Stimulated activated CD4-positive, alpha-beta T cell treated with anti-CD3 and anti-CD28 coated beads, Interleukin-4, amount 100 ng/mL, for 4 hours (primary cell): ENCODE data around the gene AUTS2.

Experiments
- DNase-seq, 2 experiments: peaks; one replicate each; pipeline ENCODE4 v3.0.0-alpha.2; 2020

The AUTS2 gene

DNA sequence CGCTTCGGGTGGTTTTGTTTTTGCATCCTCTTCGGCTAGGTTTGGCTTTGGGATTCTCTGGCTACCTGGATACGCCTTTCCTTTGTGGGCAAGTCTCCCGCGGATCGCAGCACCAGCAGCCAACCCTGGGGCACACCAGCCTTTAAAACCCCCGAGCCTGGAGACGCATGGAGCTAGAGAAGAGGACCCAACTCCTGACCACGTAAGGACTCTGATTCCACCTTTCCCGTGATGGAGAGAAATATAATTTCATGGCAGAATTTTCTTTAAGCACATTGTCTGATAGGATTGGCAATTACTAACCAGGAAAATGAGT, 998.3 kb downstream of the AUTS2 start:
- no peak for DNase-seq

DNA sequence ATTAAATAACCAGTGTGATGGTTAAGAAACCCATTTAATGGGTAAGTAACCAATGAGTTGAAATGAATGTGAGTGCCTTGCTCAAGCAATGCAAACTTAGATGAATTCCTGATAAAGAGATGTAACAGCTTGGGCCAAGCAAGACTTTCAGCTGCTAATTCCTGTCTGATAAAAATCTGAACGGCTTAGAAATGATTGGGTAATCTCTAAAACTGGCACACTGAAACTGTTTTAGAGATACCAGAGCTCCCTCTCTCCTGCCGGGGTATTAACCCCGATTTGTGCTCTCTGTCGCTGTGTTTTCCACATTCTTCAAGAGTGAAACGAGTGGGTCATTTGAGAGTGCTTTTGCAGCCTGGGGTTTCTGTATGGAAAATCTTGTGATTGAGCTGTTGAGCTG, 998.8 kb downstream of the AUTS2 start:
- no peak for DNase-seq

GRCh38 chr7:70598976-70599375, 1000.7 kb downstream of the AUTS2 start:
- DNase-seq: no peak

- DNase-seq: no peak
Measured at GRCh38 chr7:70599446-70600190, 1001.3 kb downstream of the AUTS2 start.

DNA sequence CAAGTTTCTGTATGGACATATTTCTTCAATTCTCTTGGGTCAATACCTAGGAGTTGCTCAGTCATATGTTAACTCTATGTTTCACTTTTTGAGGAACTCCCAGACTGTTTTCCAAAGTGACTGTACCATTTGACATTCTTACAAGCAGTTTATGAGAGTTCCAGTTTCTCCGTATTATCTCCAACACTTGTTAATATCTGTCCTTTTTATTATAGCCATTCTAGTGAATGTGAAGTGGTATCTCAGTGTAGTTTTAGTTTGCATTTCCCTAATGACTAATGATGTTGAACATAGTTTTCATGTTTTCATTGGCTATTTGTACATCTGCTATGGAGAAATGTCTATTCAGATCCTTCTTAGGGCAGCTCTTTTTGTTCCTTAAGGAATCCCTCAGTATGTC, 1002.7 kb downstream of the AUTS2 start:
- DNase-seq: no peak

DNA sequence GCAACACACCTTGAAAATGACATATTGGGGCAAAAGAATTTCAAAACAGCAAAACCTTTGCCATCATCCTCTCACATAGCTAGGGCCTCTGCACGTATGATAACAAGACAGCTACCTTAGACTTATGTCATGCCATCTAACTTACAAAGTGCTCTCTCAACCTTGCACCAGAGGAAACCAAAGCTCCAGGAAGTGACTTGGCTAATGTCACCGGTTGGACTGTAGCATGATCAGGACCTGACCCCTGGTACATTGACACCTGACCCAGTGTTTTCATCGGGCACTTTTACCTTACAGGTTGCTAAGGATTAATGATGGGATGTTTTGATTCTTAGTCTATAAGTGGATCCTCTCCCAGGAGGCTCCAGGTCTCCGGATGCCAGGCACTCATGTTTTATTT, 1003.8 kb downstream of the AUTS2 start:
- no peak for DNase-seq

DNA sequence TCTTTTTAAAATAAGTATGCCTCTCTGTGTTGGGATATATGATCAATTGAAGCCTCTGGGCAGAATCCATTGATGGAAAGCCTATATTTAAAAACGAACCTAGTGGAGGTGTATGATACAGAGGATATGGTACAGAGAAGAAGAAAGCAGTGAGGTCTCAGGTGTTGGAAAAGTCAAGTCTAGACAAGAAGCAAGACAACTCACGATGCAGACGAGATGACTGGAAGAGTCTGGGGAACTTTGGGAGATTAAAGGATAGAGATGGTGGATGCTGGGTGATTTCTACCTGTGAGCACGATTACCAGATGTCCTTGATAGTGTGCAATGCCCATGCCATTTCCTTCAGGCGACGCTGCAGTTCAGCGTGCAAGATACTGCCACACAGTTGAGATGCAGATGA, 1009.0 kb downstream of the AUTS2 start:
- no peak for DNase-seq

DNA sequence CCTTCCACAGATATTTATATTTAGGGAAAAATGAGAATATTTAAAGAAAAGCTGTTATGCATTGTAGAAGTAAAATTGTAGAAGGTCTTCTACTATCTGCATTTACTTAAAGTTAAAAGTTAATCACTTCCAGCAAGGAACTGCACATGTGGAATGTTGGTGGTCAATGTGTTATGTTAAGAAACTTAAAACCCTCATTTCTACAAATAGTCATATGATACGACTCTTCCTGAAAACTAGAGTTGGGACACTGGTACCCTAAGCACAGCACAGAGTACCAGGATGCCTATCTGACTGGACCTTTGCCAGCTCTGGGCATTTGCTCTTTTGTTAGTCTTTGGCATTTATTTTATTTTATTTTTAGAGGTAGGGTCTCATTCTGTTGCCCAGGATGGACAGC, 1009.5 kb downstream of the AUTS2 start:
- DNase-seq: no peak

DNA sequence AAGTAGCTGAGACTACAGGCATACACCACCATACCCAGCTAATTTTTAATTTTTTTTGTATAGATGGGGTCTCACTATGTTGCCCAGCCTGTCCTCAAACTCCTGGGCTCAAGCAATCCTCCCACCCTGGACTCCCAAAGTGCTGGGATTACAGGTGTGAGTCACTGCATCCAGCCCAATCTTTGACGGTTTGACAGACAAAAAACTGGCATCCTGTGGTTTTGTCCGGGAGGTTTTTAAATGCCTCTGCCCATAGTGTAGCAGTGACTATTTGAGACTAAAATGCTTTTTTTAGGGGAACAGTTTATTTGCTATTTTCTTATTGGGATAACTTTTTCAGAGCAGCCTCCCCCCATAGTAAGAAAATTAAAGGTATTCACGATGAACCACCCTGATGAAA, 1010.0 kb downstream of the AUTS2 start:
- no peak for DNase-seq

- DNase-seq: no peak
Measured at GRCh38 chr7:70612811-70613210, 1014.5 kb downstream of the AUTS2 start.

DNA sequence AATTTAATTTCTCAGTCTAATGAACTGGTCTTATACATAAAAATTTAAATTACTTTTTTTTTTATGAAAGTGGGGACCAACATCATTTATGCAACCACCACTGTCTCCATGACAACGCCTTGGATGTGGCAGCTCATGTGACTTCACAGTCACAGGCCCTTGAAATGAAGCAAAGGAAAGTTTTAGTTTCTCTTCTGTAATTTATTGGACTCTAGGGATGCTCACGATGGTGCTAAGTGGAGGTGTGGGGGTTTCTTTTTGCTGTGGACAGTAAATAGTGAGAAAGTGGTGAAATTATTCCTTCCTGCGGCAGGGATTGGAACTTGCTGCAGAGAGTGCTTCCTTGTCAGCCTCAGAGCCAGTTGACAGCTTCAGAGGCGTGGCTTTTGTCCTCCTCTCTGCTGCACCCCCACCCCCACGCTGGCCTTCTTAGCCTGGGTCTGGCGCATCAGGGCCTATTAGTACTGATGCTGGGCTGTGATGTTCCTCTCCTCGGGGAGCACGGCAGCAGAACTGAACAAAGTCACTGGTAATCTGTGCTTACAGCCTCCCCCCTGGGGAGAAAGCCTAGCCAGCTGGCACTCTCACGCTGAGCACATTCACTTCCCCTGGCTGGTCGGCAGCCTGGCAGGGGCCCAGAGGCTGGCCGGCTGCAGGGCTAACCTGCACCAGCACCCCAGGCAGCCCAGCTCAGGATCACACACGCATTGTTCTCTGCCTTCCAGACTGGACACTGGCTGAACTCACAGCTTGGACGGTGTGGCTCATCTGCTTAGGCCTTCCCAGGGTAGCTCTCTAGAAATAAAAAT, 1016.2 kb downstream of the AUTS2 start:
- DNase-seq: no peak

- DNase-seq: no peak
Measured at GRCh38 chr7:70615066-70615606, 1016.9 kb downstream of the AUTS2 start.

- DNase-seq: no peak
Measured at GRCh38 chr7:70616211-70616610, 1017.9 kb downstream of the AUTS2 start.

DNA sequence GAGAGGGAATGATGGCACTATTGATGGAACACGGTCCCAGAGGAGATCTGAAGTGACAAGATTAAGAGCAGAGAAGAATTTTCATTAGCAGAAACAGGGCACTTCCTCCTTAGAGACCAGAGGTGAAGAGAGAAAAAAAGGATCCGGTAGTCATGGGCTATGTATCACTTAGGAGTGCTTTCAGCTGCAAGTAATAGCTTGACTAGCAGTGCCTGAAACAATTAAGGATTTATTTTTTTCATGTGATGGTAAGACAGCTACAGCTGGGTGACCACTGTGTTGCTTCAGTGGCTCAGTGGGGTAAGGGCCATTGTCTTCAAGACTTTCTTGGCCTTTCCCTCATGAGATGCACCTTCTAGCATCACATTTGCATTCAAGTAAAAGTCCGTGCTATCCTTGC, 1018.5 kb downstream of the AUTS2 start:
- no peak for DNase-seq

- no peak for DNase-seq
Measured at GRCh38 chr7:70618020-70618551, 1019.8 kb downstream of the AUTS2 start.

GRCh38 chr7:70619130-70619529, 1020.9 kb downstream of the AUTS2 start:
- no peak for DNase-seq

DNA sequence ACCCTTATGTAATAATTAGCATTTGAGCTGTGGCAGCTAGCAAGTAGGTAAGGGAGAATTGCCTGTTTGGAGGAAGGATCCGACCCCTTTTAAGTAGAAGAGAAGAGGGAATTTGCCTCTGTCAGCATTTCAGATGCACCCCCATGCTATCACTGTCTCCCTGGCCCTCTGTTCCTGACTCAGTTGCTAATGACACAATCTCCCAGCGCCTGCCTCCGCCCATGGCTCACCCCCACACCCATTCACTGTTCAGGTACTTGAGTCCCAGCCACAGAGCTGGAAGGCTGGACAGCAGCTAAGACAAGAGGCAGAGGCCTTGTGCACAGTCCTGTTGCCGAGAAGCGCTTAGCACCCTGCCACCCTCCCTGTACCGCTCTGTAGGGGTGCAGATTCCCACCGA, 1021.4 kb downstream of the AUTS2 start:
- DNase-seq: no peak

DNA sequence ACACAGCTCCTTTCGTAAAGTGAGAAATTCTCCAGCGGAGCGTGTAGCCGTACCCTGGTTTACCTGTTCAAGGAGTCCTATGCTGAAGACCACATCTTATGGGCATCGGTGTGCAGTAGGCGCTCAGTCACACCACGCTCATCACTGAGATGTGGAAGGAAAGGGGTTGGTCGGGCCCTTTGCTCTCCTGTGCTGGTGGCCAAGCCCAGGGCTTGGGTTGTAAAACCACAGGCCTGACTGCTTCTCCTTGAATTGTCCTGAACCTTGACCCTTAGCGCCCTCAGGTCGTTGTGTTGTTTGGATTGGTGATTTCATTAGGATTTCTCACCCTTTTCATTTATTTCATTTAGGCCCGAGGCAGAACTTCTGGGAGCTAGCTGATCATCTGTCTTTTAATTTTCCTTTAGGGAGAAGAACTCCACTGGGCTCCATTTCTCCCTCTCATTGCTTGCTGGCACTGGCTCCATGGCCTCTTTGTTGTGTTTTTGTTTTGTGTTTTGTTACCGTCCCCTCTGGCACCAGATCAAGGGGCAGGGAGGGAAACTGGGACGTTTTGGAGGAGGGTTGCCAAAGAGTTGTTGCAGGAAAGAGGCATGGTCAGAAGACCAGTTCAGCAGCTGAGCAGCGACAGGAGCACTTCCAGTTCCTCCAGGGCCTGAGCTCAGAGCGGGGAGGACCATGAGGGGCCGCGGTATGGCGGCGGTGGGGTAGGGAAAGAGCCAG, 1022.2 kb downstream of the AUTS2 start:
- DNase-seq: no peak

GRCh38 chr7:70621954-70622600, 1023.8 kb downstream of the AUTS2 start:
- no peak for DNase-seq

- no peak for DNase-seq
Measured at GRCh38 chr7:70622936-70623335, 1024.7 kb downstream of the AUTS2 start.

DNA sequence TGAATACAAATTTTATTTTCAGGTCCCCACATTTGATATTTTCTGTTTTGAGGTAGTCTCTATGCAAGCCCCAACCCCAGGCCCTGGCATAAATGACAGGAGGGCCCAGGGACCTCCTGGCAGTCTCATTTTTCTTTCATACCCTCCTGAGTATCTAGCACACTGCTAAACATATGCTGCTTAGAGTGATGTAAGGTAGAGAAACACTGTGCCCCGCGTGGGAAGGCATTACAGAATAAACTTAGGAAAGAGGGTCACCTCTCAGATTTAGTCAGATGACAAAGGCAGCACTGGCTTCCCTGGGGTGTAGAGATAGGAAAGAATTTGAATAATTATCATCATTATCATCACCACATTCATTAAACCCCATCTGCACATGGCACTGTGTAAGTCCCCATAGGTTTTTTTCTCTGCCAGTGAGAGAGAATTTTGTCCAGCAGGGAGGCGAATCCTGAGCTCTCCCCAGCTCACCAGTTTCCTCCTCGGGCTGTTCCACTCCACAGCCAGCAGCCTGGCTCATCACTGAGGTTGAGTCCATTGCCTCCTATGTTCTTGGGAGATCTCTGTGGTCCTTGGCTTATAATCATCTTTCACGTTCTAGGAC, 1026.3 kb downstream of the AUTS2 start:
- no peak for DNase-seq

DNA sequence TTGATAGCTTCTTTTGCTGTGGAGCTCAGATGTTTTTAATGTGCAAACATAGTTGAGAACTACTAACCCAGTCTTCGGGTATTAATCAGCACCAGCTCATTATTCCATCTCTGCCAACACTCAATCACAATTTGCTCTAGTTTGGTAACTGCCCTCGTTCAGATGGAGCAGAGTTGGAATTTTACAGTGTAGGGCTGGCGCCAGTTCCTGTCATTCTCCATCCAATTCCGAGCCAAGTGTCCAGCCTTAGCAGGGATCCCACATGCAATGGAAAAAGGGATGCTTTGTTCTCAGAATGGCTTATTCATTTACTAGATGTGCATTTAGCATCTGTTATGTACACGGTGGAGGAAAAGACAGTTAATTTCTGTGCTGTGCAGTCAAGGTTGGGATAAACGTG, 1029.2 kb downstream of the AUTS2 start:
- no peak for DNase-seq

- no peak for DNase-seq
Measured at GRCh38 chr7:70630440-70630817, 1032.2 kb downstream of the AUTS2 start.
